A549 treated with Mapracorat at 1 μM for 4 hours (cell line): ENCODE measurements around the gene PCDHA6. TPM values are rescaled to one million over a fixed set of nuclear protein-coding genes. Genes with fewer than 3 reads are reported as not detected.

Experiments used
- total RNA-seq: library from RNA; stranded (reverse); fragments of 200-300 nt; extraction: Qiagen RNA extraction; gene quantifications from 5 replicates; pipeline ENCODE4 v1.2.3, GENCODE V29; 2022

PCDHA6 gene
- total RNA-seq, 1 experiment from 2014 or later, result 0.06 TPM

Other genes starting within 250 kb of the PCDHA6 start
- gene CD14, start 194.8 kb upstream of the PCDHA6 start, total RNA-seq, result 3.4 to 4.7 TPM (median 4.3 TPM) in 5 replicates
- 8.4 to 14.4 TPM (median 13.0 TPM) in 5 replicates for gene TMCO6, start 188.5 kb upstream of the PCDHA6 start, total RNA-seq
- gene NDUFA2, start 180.3 kb upstream of the PCDHA6 start, total RNA-seq, result 113 to 119 TPM (median 117 TPM) in 5 replicates
- 86.3 to 123 TPM (median 89.1 TPM) in 5 replicates for gene IK, start 180.1 kb upstream of the PCDHA6 start, total RNA-seq
- 27.2 to 30.4 TPM (median 27.7 TPM) in 5 replicates for gene WDR55, start 163.1 kb upstream of the PCDHA6 start, total RNA-seq
- gene DND1, start 154.4 kb upstream of the PCDHA6 start, total RNA-seq, result 0.66 to 1.0 TPM (median 0.88 TPM) in 5 replicates
- gene HARS1, start 136.6 kb upstream of the PCDHA6 start, total RNA-seq, result 70.9 to 83.6 TPM (median 77.9 TPM) in 5 replicates
- 34.5 to 42.6 TPM (median 36.4 TPM) in 5 replicates for gene HARS2, start 136.5 kb upstream of the PCDHA6 start, total RNA-seq
- gene ZMAT2, start 127.5 kb upstream of the PCDHA6 start, total RNA-seq, result 80.7 to 116 TPM (median 88.0 TPM) in 5 replicates
- 0.06 to 0.23 TPM (median 0.14 TPM) in 5 replicates for gene PCDHA1, start 41.8 kb upstream of the PCDHA6 start, total RNA-seq
- gene PCDHA2, start 33.1 kb upstream of the PCDHA6 start, total RNA-seq, result 0.10 TPM in 1 of 5 replicates, not detected in the others
- gene PCDHA3, start 26.9 kb upstream of the PCDHA6 start, total RNA-seq, result 0.71 to 1.1 TPM (median 0.99 TPM) in 5 replicates
- gene PCDHA4, start 20.9 kb upstream of the PCDHA6 start, total RNA-seq, result 1.5 to 1.8 TPM (median 1.7 TPM) in 5 replicates
- gene PCDHA5, start 6.3 kb upstream of the PCDHA6 start, total RNA-seq, result 0.64 to 0.87 TPM (median 0.77 TPM) in 5 replicates
- 0.09 to 0.15 TPM (median 0.12 TPM) in 4 of 5 replicates, not detected in the other for gene PCDHA7, start 6.3 kb downstream of the PCDHA6 start, total RNA-seq
- 0.05 to 0.07 TPM (median 0.06 TPM) in 4 of 5 replicates, not detected in the other for gene PCDHA8, start 13.2 kb downstream of the PCDHA6 start, total RNA-seq
- gene PCDHA9, start 20.4 kb downstream of the PCDHA6 start, total RNA-seq, result 0.02 TPM in 1 of 5 replicates, not detected in the others
- gene PCDHA10, start 27.9 kb downstream of the PCDHA6 start, total RNA-seq, result 0.01 to 0.06 TPM (median 0.03 TPM) in 4 of 5 replicates, not detected in the other
- gene PCDHA11, start 41.0 kb downstream of the PCDHA6 start, total RNA-seq, result 0.04 to 0.08 TPM (median 0.06 TPM) in 4 of 5 replicates, not detected in the other
- 2.8 to 3.2 TPM (median 3.0 TPM) in 5 replicates for gene PCDHA12, start 47.3 kb downstream of the PCDHA6 start, total RNA-seq
- 0.05 to 0.06 TPM in 2 of 5 replicates, not detected in the others for gene PCDHA13, start 54.2 kb downstream of the PCDHA6 start, total RNA-seq
- gene PCDHAC1, start 98.3 kb downstream of the PCDHA6 start, total RNA-seq, result 1.6 to 2.3 TPM (median 2.0 TPM) in 5 replicates
- gene PCDHAC2, start 138.5 kb downstream of the PCDHA6 start, total RNA-seq, result 3.5 to 4.8 TPM (median 3.9 TPM) in 5 replicates
- gene PCDHB1, start 223.4 kb downstream of the PCDHA6 start, total RNA-seq, result not detected in 5 replicates